SW 1271 (cell line): ENCODE results near the gene DAAM2.

Experiments
- DNase-seq, 2 experiments: peaks; one replicate each; lab custom pipeline; 2025; lab: John Stamatoyannopoulos, UW

Gene DAAM2

GRCh38 chr6:39930540-39930939 is 138.4 kb downstream of the DAAM2 start:
- DNase-seq: no peak

GRCh38 chr6:39931607-39932006 is 139.4 kb downstream of the DAAM2 start:
- DNase-seq: no peak

- DNase-seq: no peak
These were observed 140.3 kb downstream of the DAAM2 start for GRCh38 chr6:39932386-39932910.

GRCh38 chr6:39933669-39934130 is 141.5 kb downstream of the DAAM2 start:
- DNase-seq: no peak

- peak; percentile 39 to 56 for DNase-seq
These were observed 142.1 kb downstream of the DAAM2 start, which contains the start of gene MOCS1 for GRCh38 chr6:39934131-39934757. MOCS1 (minus strand) TSS chr6:39934462; CDS start chr6:39934417, 45 bp downstream.

GRCh38 chr6:39935241-39935640 is 143.1 kb downstream of the DAAM2 start:
- no peak for DNase-seq

GRCh38 chr6:39936857-39937256 is 144.7 kb downstream of the DAAM2 start:
- no peak for DNase-seq

- DNase-seq: no peak
These were observed 145.6 kb downstream of the DAAM2 start for GRCh38 chr6:39937686-39938333.

- DNase-seq: no peak
These were observed 146.8 kb downstream of the DAAM2 start for GRCh38 chr6:39938773-39939654.

- DNase-seq: no peak
These were observed 149.0 kb downstream of the DAAM2 start for GRCh38 chr6:39941138-39941537.

- DNase-seq: no peak
These were observed 149.6 kb downstream of the DAAM2 start for GRCh38 chr6:39941820-39942219.

GRCh38 chr6:39942903-39943580 is 150.9 kb downstream of the DAAM2 start:
- no peak for DNase-seq

GRCh38 chr6:39945626-39946025 is 153.4 kb downstream of the DAAM2 start:
- DNase-seq: no peak

- no peak for DNase-seq
These were observed 155.5 kb downstream of the DAAM2 start for GRCh38 chr6:39947611-39948068.

GRCh38 chr6:39948199-39948791 is 156.1 kb downstream of the DAAM2 start:
- DNase-seq: no peak

- DNase-seq: no peak
These were observed 158.0 kb downstream of the DAAM2 start for GRCh38 chr6:39950125-39950720.

- DNase-seq: no peak
These were observed 159.0 kb downstream of the DAAM2 start for GRCh38 chr6:39951191-39951590.

- DNase-seq: no peak
These were observed 159.5 kb downstream of the DAAM2 start for GRCh38 chr6:39951716-39952115.

- no peak for DNase-seq
These were observed 160.0 kb downstream of the DAAM2 start for GRCh38 chr6:39952167-39952566.

GRCh38 chr6:39953076-39953618 is 161.0 kb downstream of the DAAM2 start:
- DNase-seq: no peak
